ENCODE data around the gene BICD2.
"Not testable (repeated sequence)": the region's sequence is repeated elsewhere in the genome, so short reads cannot be mapped to it uniquely, and the experiment has no call there.

Gene BICD2

GRCh38 chr9:92798358-92798757 is 33.7 kb upstream of the BICD2 start:
- no peak for TF ChIP-seq CTCF (IDR thresholded peaks at IDR 0.05; ENCODE audit: low read depth, low read length)
- no peak for DNase-seq (ENCODE audit: low read depth, low spot score)
- in situ Hi-C loops (cut with HindIII; ENCODE audit: low sequenced_read_pairs): no loop called here
- H3K4me3 ChIP-seq (ENCODE audit: low read depth, low read length): no peak overlapping the region

- H3K4me3 ChIP-seq (ENCODE audit: low read depth, low read length); DNase-seq (ENCODE audit: low read depth, low spot score); in situ Hi-C loops (cut with HindIII; ENCODE audit: low sequenced_read_pairs): not testable (repeated sequence)
Measured at GRCh38 chr9:92796337-92796804, 31.7 kb upstream of the BICD2 start.

DNA sequence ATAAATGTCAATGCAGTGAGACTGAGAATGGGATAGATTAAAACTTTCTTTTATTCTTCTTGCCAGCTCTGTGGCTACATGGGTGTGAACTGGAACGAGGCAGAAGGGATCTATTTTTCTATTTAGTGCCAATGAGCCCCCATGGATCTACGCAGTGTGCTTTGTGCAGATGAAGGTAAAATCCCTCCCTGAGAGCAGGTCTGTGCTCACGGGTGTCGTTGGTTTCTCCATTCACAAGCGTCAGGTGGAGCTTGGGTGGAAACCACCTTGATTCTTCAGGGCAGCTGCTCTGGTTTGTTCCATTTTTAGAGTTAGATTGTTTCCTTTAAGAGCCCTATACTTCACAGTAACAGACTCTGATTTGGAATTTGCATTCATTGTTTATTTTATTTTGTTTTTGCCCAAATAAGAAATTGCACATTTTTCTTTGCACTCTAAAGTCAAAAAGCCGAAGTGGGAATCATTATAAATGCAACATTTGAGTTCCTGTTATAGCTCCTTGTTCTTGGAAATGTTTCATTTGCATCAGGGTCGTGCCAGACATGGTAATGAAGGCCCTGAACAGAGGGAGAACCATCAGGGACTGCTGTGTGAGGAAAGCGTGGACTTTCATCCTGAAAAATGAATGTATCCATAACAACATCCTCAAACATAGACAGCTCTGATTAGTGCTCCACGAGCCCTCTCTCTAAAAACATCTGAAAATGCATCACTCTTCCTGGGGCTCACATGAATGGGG is 31.1 kb upstream of the BICD2 start:
- no peak for TF ChIP-seq CTCF (IDR thresholded peaks at IDR 0.05; ENCODE audit: low read depth, low read length)
- no peak for DNase-seq (ENCODE audit: low read depth, low spot score)
- in situ Hi-C loops (cut with HindIII; ENCODE audit: low sequenced_read_pairs): no loop called here
- no peak overlapping the region for H3K4me3 ChIP-seq (ENCODE audit: low read depth, low read length)

- no peak for TF ChIP-seq CTCF (IDR thresholded peaks at IDR 0.05; ENCODE audit: low read depth, low read length)
- DNase-seq (ENCODE audit: low read depth, low spot score): no peak
- in situ Hi-C loops (cut with HindIII; ENCODE audit: low sequenced_read_pairs): no loop called here
- H3K4me3 ChIP-seq (ENCODE audit: low read depth, low read length): no peak overlapping the region
Measured at GRCh38 chr9:92795000-92795399, 30.4 kb upstream of the BICD2 start.

DNA sequence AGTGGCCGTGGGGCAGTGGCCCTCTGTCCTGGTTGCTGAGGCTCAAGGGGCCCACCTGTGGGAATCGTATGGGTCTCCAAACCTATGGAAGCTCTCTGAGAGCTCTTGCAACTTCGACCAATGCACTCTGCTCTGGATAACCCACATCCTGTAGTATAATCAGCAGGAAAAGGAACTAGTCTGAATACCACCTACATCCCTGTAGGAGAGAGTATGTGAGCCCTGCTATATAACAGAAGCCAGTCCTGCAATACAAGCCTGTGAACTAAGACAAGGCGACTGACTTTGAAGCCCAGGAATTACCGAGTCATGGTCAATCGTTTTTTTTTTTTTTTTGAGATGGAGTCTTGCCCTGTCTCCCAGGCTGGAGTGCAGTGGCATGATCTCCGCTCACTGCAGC is 29.8 kb upstream of the BICD2 start:
- TF ChIP-seq CTCF (IDR thresholded peaks at IDR 0.05; ENCODE audit: low read depth, low read length): no peak
- in situ Hi-C loops (cut with HindIII; ENCODE audit: low sequenced_read_pairs): no loop called here
- H3K4me3 ChIP-seq (ENCODE audit: low read depth, low read length): no peak overlapping the region
- no peak for DNase-seq (ENCODE audit: low read depth, low spot score)

GRCh38 chr9:92790542-92791527 is 26.2 kb upstream of the BICD2 start:
- TF ChIP-seq CTCF (IDR thresholded peaks at IDR 0.05; ENCODE audit: low read depth, low read length): peak; percentile 80
- in situ Hi-C loops (cut with HindIII; ENCODE audit: low sequenced_read_pairs): no loop called here
- DNase-seq (ENCODE audit: low read depth, low spot score): peak; percentile 80
- no peak overlapping the region for H3K4me3 ChIP-seq (ENCODE audit: low read depth, low read length)

- TF ChIP-seq CTCF (IDR thresholded peaks at IDR 0.05; ENCODE audit: low read depth, low read length): no peak
- no peak overlapping the region for H3K4me3 ChIP-seq (ENCODE audit: low read depth, low read length)
- in situ Hi-C loops (cut with HindIII; ENCODE audit: low sequenced_read_pairs): no loop called here
- no peak for DNase-seq (ENCODE audit: low read depth, low spot score)
Measured at GRCh38 chr9:92786298-92786697, 21.7 kb upstream of the BICD2 start.

Data from astrocyte of the spinal cord (primary cell).